Measurements from ENCODE around the gene NUDCD2.
"Not testable (repeated sequence)": the region's sequence is repeated elsewhere in the genome, so short reads cannot be mapped to it uniquely, and the experiment has no call there.

NUDCD2 gene

DNA sequence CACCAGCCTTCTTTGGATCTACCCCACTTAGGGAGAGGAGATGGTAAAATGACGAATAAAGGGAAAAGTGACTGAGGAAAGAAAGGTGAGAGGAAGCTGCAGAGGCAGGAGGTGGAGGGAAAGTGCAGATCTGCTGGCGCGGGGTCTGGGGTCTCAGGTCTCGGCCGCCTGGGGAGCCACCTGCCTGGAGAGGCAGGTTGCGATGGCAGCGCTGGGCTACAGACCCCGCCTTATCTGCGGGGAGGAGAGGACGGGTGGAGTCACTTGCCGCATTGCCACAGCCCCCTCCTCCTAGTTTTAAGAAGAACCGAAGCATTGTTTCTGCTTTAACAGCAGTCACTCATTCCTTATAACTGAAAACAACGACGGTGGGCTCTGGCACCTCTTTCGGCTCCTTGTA is 44.2 kb downstream of the NUDCD2 start:
- not testable (repeated sequence) for DNase-seq

DNA sequence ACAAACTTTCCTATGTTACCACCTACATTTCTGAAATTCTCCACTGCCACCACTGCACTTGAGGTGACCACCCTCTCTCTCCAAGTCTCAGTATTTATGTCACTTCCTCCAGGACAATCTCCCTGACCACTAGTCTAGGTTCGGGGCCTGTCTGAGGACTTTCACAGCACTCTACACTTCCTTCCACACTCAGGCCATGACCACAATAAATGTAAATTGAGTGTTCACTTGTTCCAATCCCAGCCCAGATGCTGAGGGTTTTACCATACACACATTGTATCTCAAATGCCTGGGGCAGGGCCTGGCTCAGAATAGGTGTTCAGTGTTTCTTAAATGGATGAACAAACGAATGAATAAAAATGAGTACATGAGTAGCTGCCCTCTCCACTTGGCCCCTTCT is 49.4 kb downstream of the NUDCD2 start:
- DNase-seq: no peak

GRCh38 chr5:163409384-163409783 is 50.5 kb downstream of the NUDCD2 start:
- DNase-seq: no peak

GRCh38 chr5:163408311-163408923 is 51.5 kb downstream of the NUDCD2 start:
- DNase-seq: peak; percentile 1

DNA sequence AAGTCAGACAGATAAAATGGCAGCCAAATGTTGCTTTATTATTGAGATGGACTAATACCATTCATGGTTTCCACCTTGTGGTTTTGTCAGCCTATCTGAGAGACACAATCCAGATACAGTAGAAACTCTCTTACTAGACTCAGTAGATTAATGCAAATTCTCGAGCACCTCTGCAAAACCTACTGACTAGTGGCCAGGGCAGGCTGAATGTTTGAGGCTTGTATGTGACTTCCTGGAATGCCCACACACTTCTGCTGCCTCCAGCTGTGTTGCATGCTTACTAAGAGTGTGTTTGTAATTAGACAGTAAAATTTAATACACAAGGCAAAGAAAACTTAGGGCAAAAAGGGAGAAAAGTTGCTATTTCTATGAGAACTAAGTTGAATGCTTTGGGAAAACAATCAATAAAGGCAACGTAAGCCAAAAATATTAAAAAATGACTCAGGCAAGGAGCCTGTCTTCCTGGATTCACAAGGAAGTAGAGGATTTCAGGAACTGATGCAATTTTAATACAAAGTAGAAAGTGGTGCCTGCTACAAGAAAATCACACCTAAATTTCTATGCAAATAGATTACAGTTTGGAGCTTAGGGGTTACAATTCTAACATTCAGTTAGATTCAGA is 52.8 kb downstream of the NUDCD2 start:
- DNase-seq: no peak

DNA sequence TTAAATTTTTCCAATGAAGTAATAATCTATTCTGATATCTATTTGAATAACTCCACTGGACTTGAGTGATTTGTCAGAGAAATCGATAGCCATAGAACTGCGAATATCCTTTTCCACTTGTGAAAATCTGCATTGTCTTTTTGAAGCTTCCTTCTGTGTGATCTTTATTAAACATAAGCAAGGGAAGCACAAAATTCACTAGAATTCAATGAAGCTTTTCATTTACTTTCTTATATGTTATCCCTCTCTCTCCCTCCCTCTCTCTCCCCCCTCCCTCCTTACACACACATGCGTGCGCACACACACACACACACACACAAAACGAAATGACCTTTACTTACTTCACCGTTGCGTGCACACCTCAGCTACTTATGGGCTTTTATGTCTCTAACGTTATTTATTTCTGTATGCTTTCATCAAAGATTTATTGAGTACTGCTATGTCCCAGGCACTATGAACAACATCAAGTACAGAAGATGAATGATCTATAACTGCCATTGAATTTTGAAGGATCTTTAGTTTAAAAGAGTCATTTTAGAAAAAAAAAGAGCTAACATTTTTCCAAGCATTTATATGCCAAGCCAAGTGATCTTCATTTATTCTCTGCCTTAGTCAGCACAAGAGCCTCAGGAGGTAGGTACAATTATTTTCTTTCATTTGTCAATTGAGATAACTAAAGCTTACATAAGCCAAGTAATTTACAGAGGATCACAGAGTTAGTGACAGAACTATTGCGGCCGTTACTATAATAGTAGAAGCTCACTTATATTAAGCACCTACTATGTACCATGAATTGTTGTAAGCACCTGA is 55.3 kb downstream of the NUDCD2 start:
- no peak for DNase-seq

DNA sequence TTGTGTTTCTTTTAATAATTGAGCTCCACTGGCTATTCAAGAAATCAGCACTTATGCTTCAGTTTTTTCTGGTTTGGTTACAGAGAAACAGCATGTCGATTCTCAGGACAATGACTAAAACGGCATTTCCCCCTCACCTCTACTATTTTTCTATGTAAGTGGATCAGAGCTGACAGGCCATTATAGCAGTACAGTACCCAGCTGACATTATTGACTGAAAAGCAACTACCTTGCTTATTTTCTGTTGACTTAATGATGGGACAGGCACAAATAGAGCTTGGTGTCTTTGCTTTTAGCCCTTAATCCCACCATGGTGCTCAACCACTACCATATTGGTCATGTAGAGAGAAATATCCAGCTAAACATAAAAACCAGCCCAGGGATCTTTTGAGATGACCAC is 57.9 kb downstream of the NUDCD2 start:
- no peak for DNase-seq

DNA sequence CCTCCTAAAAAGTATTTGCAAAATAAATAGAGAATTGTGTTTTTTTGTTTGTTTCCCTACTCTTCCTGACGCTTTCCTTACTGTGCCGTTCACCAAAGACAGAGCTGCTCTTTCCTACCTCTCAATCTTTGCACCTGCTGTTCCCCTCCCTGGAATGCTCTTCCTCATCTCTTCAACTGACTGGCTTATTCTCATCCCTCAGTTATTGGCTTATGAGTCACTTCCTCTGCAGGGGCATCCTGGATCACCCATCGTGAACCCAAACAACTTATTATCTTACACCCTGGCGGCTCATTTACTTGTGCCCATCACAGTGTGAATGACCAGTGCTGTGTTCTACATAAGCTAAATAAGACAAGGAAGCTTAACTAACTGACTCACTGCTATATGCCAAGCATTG is 58.6 kb downstream of the NUDCD2 start:
- no peak for DNase-seq

- DNase-seq: no peak
Observed at GRCh38 chr5:163399923-163400322, 60.0 kb downstream of the NUDCD2 start.

- DNase-seq: no peak
Observed at GRCh38 chr5:163397354-163397753, 62.5 kb downstream of the NUDCD2 start.

- not testable (repeated sequence) for DNase-seq
Observed at GRCh38 chr5:163396818-163397340, 63.0 kb downstream of the NUDCD2 start.
